ENCODE results near the gene FYN. TPM values are rescaled to one million over a fixed set of nuclear protein-coding genes. Genes with fewer than 3 reads are reported as not detected.

The FYN gene
- total RNA-seq, 2 donors from 2014 or later, result 13.7 to 103 TPM

- Histone ChIP-seq H3K9me3 (no peaks in the 10 kb centered on the region), H3K4me3 (no peak overlapping the region), H3K36me3 (no peaks in the 10 kb centered on the region), H3K27me3 (replicated peaks; ENCODE audit: insufficient read depth) (no peaks in the 10 kb centered on the region), H3K27ac (no peak overlapping the region), H3K4me1 (replicated peaks) (peaks cover under 1% of the 10 kb centered on the region)
- TF ChIP-seq CTCF (IDR thresholded peaks at IDR 0.05) (no peak), POLR2AphosphoS5 (IDR thresholded peaks at IDR 0.05) (no peak), POLR2A (IDR thresholded peaks at IDR 0.05) (no peak)
- no peak for DNase-seq (ENCODE audit: low spot score)
- 29% methylated on average over 5 of the region's 5 CpGs for WGBS
- intact Hi-C loops (cut with DNase I), result no loop called here
These were observed 26.5 kb downstream of the FYN start for GRCh38 chr6:111846492-111847409.

- Histone ChIP-seq H3K9me3 (no peaks in the 10 kb centered on the region), H3K27me3 (replicated peaks; ENCODE audit: insufficient read depth) (no peaks in the 10 kb centered on the region), H3K4me1 (replicated peaks) (no peaks in the 10 kb centered on the region), H3K4me3 (no peak overlapping the region), H3K27ac (no peak overlapping the region), H3K36me3 (no peaks in the 10 kb centered on the region)
- DNase-seq (ENCODE audit: low spot score), result no peak
- WGBS, result 87% methylated on average over 4 of the region's 4 CpGs
- TF ChIP-seq CTCF (IDR thresholded peaks at IDR 0.05) (no peak), POLR2AphosphoS5 (IDR thresholded peaks at IDR 0.05) (no peak), POLR2A (IDR thresholded peaks at IDR 0.05) (no peak)
- intact Hi-C loops (cut with DNase I), result no loop called here
These were observed 27.2 kb downstream of the FYN start for GRCh38 chr6:111846066-111846465.

GRCh38 chr6:111845441-111845871 is 27.8 kb downstream of the FYN start:
- intact Hi-C loops (cut with DNase I), result no loop called here
- DNase-seq (ENCODE audit: low spot score), result no peak
- H3K9me3 ChIP-seq, result no peaks in the 10 kb centered on the region
- TF ChIP-seq POLR2A (IDR thresholded peaks at IDR 0.05), result no peak
- no peak for TF ChIP-seq CTCF (IDR thresholded peaks at IDR 0.05)
- TF ChIP-seq POLR2AphosphoS5 (IDR thresholded peaks at IDR 0.05), result no peak
- no peaks in the 10 kb centered on the region for H3K4me1 ChIP-seq (replicated peaks)
- no peaks in the 10 kb centered on the region for H3K27me3 ChIP-seq (replicated peaks; ENCODE audit: insufficient read depth)
- WGBS, result 91% methylated on average over 8 of the region's 8 CpGs
- H3K27ac ChIP-seq, result no peak overlapping the region
- H3K36me3 ChIP-seq, result no peaks in the 10 kb centered on the region
- no peak overlapping the region for H3K4me3 ChIP-seq

GRCh38 chr6:111844921-111845320 is 28.3 kb downstream of the FYN start:
- H3K4me3 ChIP-seq, result no peak overlapping the region
- no peaks in the 10 kb centered on the region for H3K9me3 ChIP-seq
- no peak for DNase-seq (ENCODE audit: low spot score)
- TF ChIP-seq POLR2AphosphoS5 (IDR thresholded peaks at IDR 0.05) (no peak), POLR2A (IDR thresholded peaks at IDR 0.05) (no peak), CTCF (IDR thresholded peaks at IDR 0.05) (no peak)
- no peaks in the 10 kb centered on the region for H3K27me3 ChIP-seq (replicated peaks; ENCODE audit: insufficient read depth)
- H3K4me1 ChIP-seq (replicated peaks), result no peaks in the 10 kb centered on the region
- intact Hi-C loops (cut with DNase I), result no loop called here
- no peak overlapping the region for H3K27ac ChIP-seq
- WGBS, result 85% methylated on average over 2 of the region's 2 CpGs
- no peaks in the 10 kb centered on the region for H3K36me3 ChIP-seq

GRCh38 chr6:111844376-111844775 is 28.9 kb downstream of the FYN start:
- Histone ChIP-seq H3K4me1 (replicated peaks) (no peaks in the 10 kb centered on the region), H3K27me3 (replicated peaks; ENCODE audit: insufficient read depth) (no peaks in the 10 kb centered on the region), H3K9me3 (no peaks in the 10 kb centered on the region), H3K27ac (no peak overlapping the region), H3K4me3 (no peak overlapping the region), H3K36me3 (no peaks in the 10 kb centered on the region)
- intact Hi-C loops (cut with DNase I), result no loop called here
- 69% methylated on average over 4 of the region's 4 CpGs for WGBS
- no peak for TF ChIP-seq CTCF (IDR thresholded peaks at IDR 0.05)
- TF ChIP-seq POLR2A (IDR thresholded peaks at IDR 0.05), result no peak
- no peak for TF ChIP-seq POLR2AphosphoS5 (IDR thresholded peaks at IDR 0.05)
- no peak for DNase-seq (ENCODE audit: low spot score)
